Body of pancreas (tissue), 4 donors: ENCODE measurements around the gene GSS. TPM values are rescaled to one million over a fixed set of nuclear protein-coding genes. Genes with fewer than 3 reads are reported as not detected.

Experiments used
- ATAC-seq: fragments of 150-250 bp; one replicate; pipeline ENCODE4 v1.9.1; 2016
- DNase-seq, 4 donors: peaks; one replicate each; pipeline ENCODE4 v3.0.0-alpha.2; 2019
- H3K27ac ChIP-seq, 4 donors: fragments of 200-600 bp; sonication (generic); 1 replicate in 3 of 4; 2 replicates in 1 of 4; pipeline versions ENCODE4 v1.5.1 to v1.6.1; 2016 to 2019; ENCODE audit warnings: mild to moderate bottlenecking in 1 of 4, mixed read lengths in 1 of 4, moderate library complexity in 1 of 4
- H3K27me3 ChIP-seq, 2 donors: fragments of 200-600 bp; sonication (generic); one replicate each; pipeline ENCODE4 v1.6.0; 2016; ENCODE audit warnings: mild to moderate bottlenecking in 1 of 2
- H3K36me3 ChIP-seq, 2 donors: fragments of 200-600 bp; sonication (generic); replicated peaks in 1 of 2; 2 replicates each; pipeline ENCODE4 v1.5.1; 2016; ENCODE audit warnings: low read depth in 2 of 2; ENCODE audit not compliant: insufficient read depth in 1 of 2
- H3K4me1 ChIP-seq: fragments of 200-600 bp; sonication (generic); one replicate; pipeline ENCODE4 v1.6.0; 2016
- H3K4me3 ChIP-seq, 2 donors: fragments of 200-600 bp; sonication (generic); 1 replicate in 1 of 2; 2 replicates in 1 of 2; pipeline ENCODE4 v1.5.1; 2016 to 2019
- H3K9me3 ChIP-seq, 3 donors: fragments of 200-600 bp; sonication (generic); 1 replicate in 2 of 3; 2 replicates in 1 of 3; pipeline ENCODE4 v1.5.1; 2016
- POLR2A ChIP-seq, 3 donors: fragments of 450-650 bp; IDR thresholded peaks; one replicate each; pipeline ENCODE4 v1.6.1; 2016; ENCODE audit warnings: antibody characterized with exemption in 3 of 3, mild to moderate bottlenecking in 2 of 3
- WGBS, 2 donors: methylation state at CpG; one replicate each; pipeline ENCODE4 v1.1.5; 2017; 5-methylcytosine and 5-hydroxymethylcytosine counted together
- intact Hi-C: fragments of 100-400 bp; cut with DNase I; formaldehyde crosslinking; loops from one replicate; pipeline ENCODE4 v1.15.1; 2023
- microRNA counts, 2 donors: library from miRNA; unstranded; fragments of <30 nt; microRNA quantifications; one replicate each; lab custom pipeline; 2017
- microRNA-seq, 2 donors: library from miRNA; unstranded; fragments of <30 nt; microRNA quantifications; one replicate each; pipeline ENCODE4, GENCODE V29; 2016; ENCODE audit warnings: borderline number of aligned reads in 2 of 2, borderline replicate concordance in 2 of 2
- small RNA-seq: library from RNA; depleted of rRNA; stranded (forward); fragments of <200 nt; gene quantifications from one replicate; pipeline ENCODE3, GENCODE V24; 2016
- total RNA-seq, 2 donors: library from RNA; depleted of rRNA; stranded (reverse); fragments of >200 nt; gene quantifications; one replicate each; pipeline ENCODE4 v1.1.0, GENCODE V29; 2016
- TF ChIP-seq, protein P1 (sequence below), 7 experiments: fragments of 450-650 bp in 4 of 7; fragments of 200-600 bp in 3 of 7; sonication (generic) in 3 of 7; IDR thresholded peaks; one replicate each; pipeline ENCODE4 v1.5.1; 2016 to 2019; ENCODE audit warnings: antibody characterized with exemption in 7 of 7

GSS gene
- total RNA-seq, 2 donors from 2014 or later = 24.6 to 33.0 TPM

DNA sequence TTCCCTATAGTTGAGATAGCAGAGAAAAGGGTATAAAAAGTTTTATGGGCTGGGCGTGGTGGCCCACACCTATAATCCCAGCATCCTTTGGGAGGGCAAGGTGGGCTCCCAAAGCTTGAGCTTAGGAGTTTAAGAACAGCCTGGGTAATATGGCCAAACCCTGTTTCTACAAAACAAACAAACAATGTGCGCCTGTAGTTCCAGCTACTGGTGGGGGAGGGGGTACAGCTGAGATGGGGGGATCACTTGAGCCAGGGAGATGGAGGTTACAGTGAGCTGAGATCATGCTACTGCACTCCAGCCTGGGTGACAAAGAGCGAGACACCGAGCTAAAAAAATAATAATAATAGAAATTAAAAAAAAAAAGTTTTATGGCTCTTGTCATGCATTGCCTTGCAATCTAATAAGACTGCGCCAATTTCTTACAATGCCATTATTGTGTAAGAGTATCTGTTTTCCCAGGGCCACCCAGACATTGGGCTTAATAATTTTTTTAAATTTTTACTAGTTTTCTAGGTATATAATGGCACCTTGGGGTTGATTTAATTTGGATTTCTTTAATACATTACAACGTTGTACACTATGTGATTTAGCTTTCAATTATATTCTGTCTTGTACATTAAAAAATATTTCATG is 75.3 kb downstream of the GSS start:
- TF ChIP-seq, protein P1, sequence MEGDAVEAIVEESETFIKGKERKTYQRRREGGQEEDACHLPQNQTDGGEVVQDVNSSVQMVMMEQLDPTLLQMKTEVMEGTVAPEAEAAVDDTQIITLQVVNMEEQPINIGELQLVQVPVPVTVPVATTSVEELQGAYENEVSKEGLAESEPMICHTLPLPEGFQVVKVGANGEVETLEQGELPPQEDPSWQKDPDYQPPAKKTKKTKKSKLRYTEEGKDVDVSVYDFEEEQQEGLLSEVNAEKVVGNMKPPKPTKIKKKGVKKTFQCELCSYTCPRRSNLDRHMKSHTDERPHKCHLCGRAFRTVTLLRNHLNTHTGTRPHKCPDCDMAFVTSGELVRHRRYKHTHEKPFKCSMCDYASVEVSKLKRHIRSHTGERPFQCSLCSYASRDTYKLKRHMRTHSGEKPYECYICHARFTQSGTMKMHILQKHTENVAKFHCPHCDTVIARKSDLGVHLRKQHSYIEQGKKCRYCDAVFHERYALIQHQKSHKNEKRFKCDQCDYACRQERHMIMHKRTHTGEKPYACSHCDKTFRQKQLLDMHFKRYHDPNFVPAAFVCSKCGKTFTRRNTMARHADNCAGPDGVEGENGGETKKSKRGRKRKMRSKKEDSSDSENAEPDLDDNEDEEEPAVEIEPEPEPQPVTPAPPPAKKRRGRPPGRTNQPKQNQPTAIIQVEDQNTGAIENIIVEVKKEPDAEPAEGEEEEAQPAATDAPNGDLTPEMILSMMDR (IDR thresholded peaks at IDR 0.05) = no peak
- TF ChIP-seq POLR2A (IDR thresholded peaks at IDR 0.05) = no peak
- DNase-seq (no peak), ATAC-seq (no peak)
- intact Hi-C loops = no loop called here
- Histone ChIP-seq H3K9me3 (no peaks in the 10 kb centered on the region), H3K27ac (peak overlapping the region in 1 of 4 donors; percentile 17), H3K36me3 (peaks cover 0 to 5% of the 10 kb centered on the region in 2 donors), H3K4me3 (no peak overlapping the region), H3K27me3 (no peaks in the 10 kb centered on the region), H3K4me1 (peaks cover 21% of the 10 kb centered on the region)
- WGBS, 2 donors = 64 to 71% methylated on average over 6 of the region's 6 CpGs

MicroRNAs encoded within 50 kb of the gene (microRNA counts, 767-probe panel; counts per million panel counts)
- microRNA hsa-miR-499a-3p (lab: Ali Mortazavi, UCI) (0 to 736 counts per million in 2 donors), microRNA hsa-miR-499a-5p (lab: Ali Mortazavi, UCI) (0 to 736 counts per million in 2 donors), microRNA hsa-miR-499b-3p (lab: Ali Mortazavi, UCI) (0 to 736 counts per million in 2 donors), microRNA hsa-miR-499b-5p (lab: Ali Mortazavi, UCI) (0 to 736 counts per million in 2 donors)

Small RNA genes within 50 kb of the gene (microRNA-seq; reads per million reads assigned to microRNA genes)
- gene MIR499A (0 reads per million in 2 donors), gene MIR499B (0 reads per million in 2 donors)

Small RNA genes within 50 kb of the gene (small RNA-seq; reads per million reads assigned to genes)
- not detected for gene MIR499A

Other genes with a start within 250 kb of the GSS start
- gene NCOA6, start 130.2 kb downstream of the GSS start, total RNA-seq = 10 to 100 TPM; 13.5 to 54.1 TPM
- 10 to 100 TPM; 19.2 to 22.7 TPM for gene GGT7, start 83.0 kb downstream of the GSS start, total RNA-seq
- gene ACSS2, start 79.2 kb downstream of the GSS start, total RNA-seq = 10 to 100 TPM; 33.9 to 78.1 TPM
- 1 to 10 TPM in 1 of 2 donors, under 1 TPM in 1; 0.52 to 1.3 TPM for gene MYH7B, start 62 bp upstream of the GSS start, total RNA-seq
- 10 to 100 TPM; 44.1 to 57.4 TPM for gene TRPC4AP, start 137.0 kb upstream of the GSS start, total RNA-seq
- 10 to 100 TPM; 18.1 to 24.6 TPM for gene EDEM2, start 191.5 kb upstream of the GSS start, total RNA-seq
- 10 to 100 TPM in 1 of 2 donors, 1 to 10 TPM in 1; 4.0 to 14.8 TPM for gene PROCR, start 216.3 kb upstream of the GSS start, total RNA-seq